GM12878 (cell line): Measurements from ENCODE around the gene BBS9. TPM values are rescaled to one million over a fixed set of nuclear protein-coding genes. Genes with fewer than 3 reads are reported as not detected.
A peak's percentile ranks its signal among the peaks of the same experiment; 100 is the strongest.

Experiments
- ATAC-seq: fragments of 200-7000 bp; cut with Tn5 transposase; 3 replicates; pipeline ENCODE4 v1.9.1; 2020; ENCODE audit warnings: mild to moderate bottlenecking, moderate library complexity
- BruUV-seq: library from RNA; stranded (reverse); fragments of 400-500 nt; replicated peaks from 2 replicates; lab custom pipeline; 2021; lab: Mats Ljungman, UMichigan
- CTCF ChIA-PET: fragments of 300-600 bp; sonication (Branson Sonifier 250); formaldehyde crosslinking; extraction: SDS; loops from one replicate; lab custom pipeline; 2021; ENCODE audit warnings: inconsistent platforms; lab: Yijun Ruan, JAX
- POLR2A ChIA-PET: fragments of 350-600 bp; formaldehyde crosslinking; extraction: SDS; loops from one replicate; lab custom pipeline; 2021; ENCODE audit warnings: inconsistent platforms; lab: Charles Lee
- RAD21 ChIA-PET: fragments of 300-600 bp; sonication (Branson Sonifier 250); formaldehyde crosslinking; loops from one replicate; lab custom pipeline; 2023; ENCODE audit warnings: antibody characterized with exemption; ENCODE audit not compliant: unreplicated experiment; lab: Charles Lee
- SMC1A ChIA-PET: fragments of 300-600 bp; sonication (Branson Sonifier 250); formaldehyde crosslinking; loops from one replicate; lab custom pipeline; 2023; ENCODE audit not compliant: unreplicated experiment, uncharacterized antibody; lab: Charles Lee
- DNase-seq: peaks from one replicate; pipeline ENCODE4 v3.0.0-alpha.2; 2011; ENCODE audit warnings: low read depth, low spot score
- FAIRE-seq: peaks from 3 replicates; lab custom pipeline; 2011; peaks lifted over from hg19 to GRCh38; lab: Jason Lieb, UNC
- H2AFZ ChIP-seq: 2 replicates; pipeline ENCODE4 v1.6.0; 2011; ENCODE audit warnings: low read depth, low read length, control low read depth; ENCODE audit not compliant: control insufficient read depth
- H3K27ac ChIP-seq: 2 replicates; pipeline ENCODE4 v1.5.1; 2011; ENCODE audit warnings: control low read depth; ENCODE audit not compliant: control insufficient read depth, insufficient read depth
- H3K27me3 ChIP-seq, 2 experiments: replicated peaks in 1 of 2; 2 replicates each; pipeline versions ENCODE4 v1.6.0 to v1.6.1; 2011; ENCODE audit warnings: low read length in 1 of 2; ENCODE audit not compliant: control insufficient read depth in 2 of 2, insufficient read depth in 2 of 2
- H3K36me3 ChIP-seq, 2 experiments: 2 replicates each; pipeline ENCODE4 v1.5.1; 2011; ENCODE audit warnings: low read length in 1 of 2; ENCODE audit not compliant: control insufficient read depth in 2 of 2, insufficient read depth in 2 of 2
- H3K4me1 ChIP-seq: 2 replicates; pipeline ENCODE4 v1.6.1; 2011; ENCODE audit warnings: mild to moderate bottlenecking, low read length, moderate library complexity, mixed read lengths; ENCODE audit not compliant: control insufficient read depth, insufficient read depth
- H3K4me2 ChIP-seq: 2 replicates; pipeline ENCODE4 v1.6.0; 2011; ENCODE audit warnings: control low read depth; ENCODE audit not compliant: control insufficient read depth, insufficient read depth
- H3K4me3 ChIP-seq: fragments of 200-600 bp; sonication (generic); 2 replicates; pipeline ENCODE4 v1.5.1; 2016
- H3K79me2 ChIP-seq: 2 replicates; pipeline ENCODE4 v1.6.0; 2011; ENCODE audit warnings: low read length; ENCODE audit not compliant: control insufficient read depth, insufficient read depth
- H3K9ac ChIP-seq: 2 replicates; pipeline ENCODE4 v1.8.0; 2011; ENCODE audit warnings: low read length, control low read depth, mixed read lengths; ENCODE audit not compliant: control insufficient read depth, insufficient read depth
- H3K9me3 ChIP-seq: replicated peaks from 3 replicates; pipeline ENCODE4 v1.5.1; 2011; ENCODE audit warnings: mild to moderate bottlenecking, low read length; ENCODE audit not compliant: control insufficient read depth, insufficient read depth
- H4K20me1 ChIP-seq: 2 replicates; pipeline ENCODE4 v1.6.0; 2011; ENCODE audit not compliant: control insufficient read depth, insufficient read depth
- ATF3 ChIP-seq: IDR thresholded peaks from 2 replicates; pipeline ENCODE4 v1.6.1; 2011; ENCODE audit warnings: low read depth, mild to moderate bottlenecking, low read length, moderate library complexity, borderline replicate concordance; ENCODE audit errors: extremely low read depth
- BACH1 ChIP-seq: fragments of 450-650 bp; IDR thresholded peaks from 2 replicates; pipeline ENCODE4 v1.6.1; 2017; ENCODE audit warnings: mild to moderate bottlenecking, borderline replicate concordance
- CBFB ChIP-seq: IDR thresholded peaks from 2 replicates; pipeline ENCODE4 v1.6.1; 2016; ENCODE audit warnings: antibody characterized with exemption, low read depth
- CREB1 ChIP-seq: IDR thresholded peaks from 2 replicates; pipeline ENCODE4 v1.6.1; 2012; ENCODE audit warnings: low read depth, mild to moderate bottlenecking, inconsistent platforms
- E2F8 ChIP-seq: fragments of 450-650 bp; IDR thresholded peaks from 2 replicates; pipeline ENCODE4 v1.6.1; 2018; ENCODE audit warnings: mild to moderate bottlenecking, low read depth, moderate library complexity; ENCODE audit not compliant: partially characterized antibody
- FOXK2 ChIP-seq: fragments of 450-650 bp; IDR thresholded peaks from 2 replicates; pipeline ENCODE4 v1.6.1; 2017; ENCODE audit warnings: mild to moderate bottlenecking, moderate library complexity
- NR2C2 ChIP-seq: IDR thresholded peaks from 2 replicates; pipeline ENCODE4 v1.6.1; 2011; ENCODE audit warnings: borderline replicate concordance, low read depth; ENCODE audit not compliant: control insufficient read depth, insufficient read length
- NR2F1 ChIP-seq: fragments of 450-650 bp; conservative IDR thresholded peaks from 2 replicates; pipeline ENCODE4 v1.6.1; 2017; ENCODE audit warnings: mild to moderate bottlenecking
- POU2F2 ChIP-seq: IDR thresholded peaks from 3 replicates; pipeline ENCODE4 v1.6.1; 2011; ENCODE audit warnings: low read depth, mild to moderate bottlenecking, low read length, borderline replicate concordance
- SMAD1 ChIP-seq: fragments of 450-650 bp; IDR thresholded peaks from 2 replicates; pipeline ENCODE4 v1.6.1; 2018; ENCODE audit warnings: mild to moderate bottlenecking, low read depth; ENCODE audit not compliant: partially characterized antibody
- ZNF207 ChIP-seq: fragments of 450-650 bp; IDR thresholded peaks from 2 replicates; pipeline ENCODE4 v1.6.1; 2014; ENCODE audit warnings: antibody characterized with exemption, mild to moderate bottlenecking, borderline replicate concordance
- WGBS: methylation state at CpG from one replicate; pipeline ENCODE4 v1.1.6; 2016; ENCODE audit warnings: low lambda C conversion rate; ENCODE audit not compliant: insufficient replicate concordance, insufficient coverage; ENCODE audit errors: missing lambda C conversion rate; 5-methylcytosine and 5-hydroxymethylcytosine counted together
- in situ Hi-C: fragments of 300-500 bp; cut with MboI; formaldehyde crosslinking; loops from 9 replicates; pipeline ENCODE4 v1.14.3; 2018; ENCODE audit warnings: mixed read lengths
- intact Hi-C: fragments of 100-400 bp; cut with micrococcal nuclease; formaldehyde crosslinking; loops from one replicate; pipeline ENCODE4 v1.14.2; 2022; ENCODE audit not compliant: unreplicated experiment
- polyA plus RNA-seq, 11 experiments: library from polyadenylated mRNA; depleted of rRNA in 4 of 11; unstranded in 6 of 11; stranded (reverse) in 5 of 11; fragments of >200 nt; fragmentation: Nextera tagmentation in 4 of 11; fragmentation: Illumina TruSeq in 1 of 11; extraction: Ambion mirVana in 4 of 11; extraction: Trizol in 1 of 11; gene quantifications; 1 replicate in 1 of 11; 2 replicates in 10 of 11; pipeline versions ENCODE4 v1.2.1 to v1.2.3, GENCODE V29; 2011 to 2016; ENCODE audit warnings: inconsistent platforms in 2 of 11, missing spikeins in 2 of 11, low read depth in 1 of 11
- total RNA-seq, 4 experiments: library from RNA; depleted of rRNA in 3 of 4; stranded (reverse); fragments of >200 nt in 3 of 4; fragmentation: Illumina TruSeq in 1 of 4; extraction: Trizol in 1 of 4; gene quantifications; 2 replicates each; pipeline versions ENCODE4 v1.2.1 to v1.2.3, GENCODE V29; 2013 to 2021

The BBS9 gene
- total and polyA plus RNA-seq, 10 of the 15 experiments (the other 5 are each of a cell fraction or from before 2014, with no cell fraction given), result 1.2 to 5.6 (median 2.3) TPM

- TF ChIP-seq E2F8 (no peak), NR2F1 (no peak)
These were observed 270.8 kb downstream of the BBS9 start (continued) for GRCh38 chr7:33400214-33400538.

- no peak for ATAC-seq
- no peaks in the 10 kb centered on the region for H3K27me3 ChIP-seq
- ChIA-PET SMC1A (interaction anchor here (1.3 kb wide), 1 partner anchor 14 kb away, joined by 3 read pairs; no protein-coding TSS in a partner anchor), POLR2A (no interaction called here), CTCF (no interaction called here), RAD21 (no interaction called here)
- H3K27ac ChIP-seq, result no peak overlapping the region
- in situ Hi-C loops, result no loop called here
- no TSS peak for BruUV-seq
- H3K36me3 ChIP-seq, result no peaks in the 10 kb centered on the region
- H3K4me2 ChIP-seq, result no peak overlapping the region
- peak; percentile 18 for FAIRE-seq
- TF ChIP-seq SMAD1 (no peak), CREB1 (no peak), BACH1 (no peak), FOXK2 (no peak), CBFB (no peak), ZNF207 (no peak), POU2F2 (no peak), ATF3 (no peak), NR2C2 (no peak)
- no peak overlapping the region for H3K9ac ChIP-seq
- no peak overlapping the region for H2AFZ ChIP-seq
- no peaks in the 10 kb centered on the region for H3K4me1 ChIP-seq
- intact Hi-C loops, result no loop called here
- no peaks in the 10 kb centered on the region for H4K20me1 ChIP-seq
- DNase-seq, result no peak
- WGBS, result 0% methylated on average over 1 of the region's 1 CpG
- H3K9me3 ChIP-seq, result no peaks in the 10 kb centered on the region; the same call in 2 of the 3 replicates
- no peaks in the 10 kb centered on the region for H3K79me2 ChIP-seq
- no peak overlapping the region for H3K4me3 ChIP-seq
These were observed 280.9 kb downstream of the BBS9 start for GRCh38 chr7:33410266-33410665.
